Stimulated activated CD8-positive, alpha-beta memory T cell treated with anti-CD3 and anti-CD28 coated beads, Interleukin-12 subunit alpha, Interleukin-12 subunit beta, amount 100 ng/mL, for 24 hours (primary cell): ENCODE data around the gene DLGAP3.

ENCODE experiments used
- DNase-seq: peaks from one replicate; pipeline ENCODE4 v3.0.0-alpha.2; 2020; ENCODE audit errors: extremely low read depth

The DLGAP3 gene

GRCh38 chr1:34865573-34865972 lies 63.9 kb downstream of the DLGAP3 start:
- DNase-seq, result no peak

- no peak for DNase-seq
These were observed 64.7 kb downstream of the DLGAP3 start for GRCh38 chr1:34864759-34865158.

GRCh38 chr1:34863501-34863900 lies 65.9 kb downstream of the DLGAP3 start:
- no peak for DNase-seq

GRCh38 chr1:34859446-34860200 lies 69.8 kb downstream of the DLGAP3 start, which contains the start of gene SMIM12:
Gene SMIM12, minus strand, starts transcription at chr1:34859749. Its CDS starts 3,772 bp downstream, at chr1:34855977.
- DNase-seq, result peak; percentile 80

- DNase-seq, result no peak
These were observed 70.5 kb downstream of the DLGAP3 start for GRCh38 chr1:34858901-34859445.

- no peak for DNase-seq
These were observed 72.8 kb downstream of the DLGAP3 start for GRCh38 chr1:34856697-34857096.

- DNase-seq, result peak; percentile 70
These were observed 76.7 kb downstream of the DLGAP3 start for GRCh38 chr1:34852677-34853217.

- DNase-seq, result no peak
These were observed 77.9 kb downstream of the DLGAP3 start for GRCh38 chr1:34851431-34852105.

GRCh38 chr1:34850382-34850781 lies 79.1 kb downstream of the DLGAP3 start:
- DNase-seq, result no peak

- no peak for DNase-seq
These were observed 82.4 kb downstream of the DLGAP3 start for GRCh38 chr1:34847094-34847493.

- DNase-seq, result no peak
These were observed 83.2 kb downstream of the DLGAP3 start for GRCh38 chr1:34846265-34846664.

- no peak for DNase-seq
These were observed 84.1 kb downstream of the DLGAP3 start for GRCh38 chr1:34845131-34845901.

GRCh38 chr1:34844252-34844634 lies 85.2 kb downstream of the DLGAP3 start:
- no peak for DNase-seq

GRCh38 chr1:34843392-34844251 lies 85.8 kb downstream of the DLGAP3 start:
- no peak for DNase-seq

- no peak for DNase-seq
These were observed 86.5 kb downstream of the DLGAP3 start for GRCh38 chr1:34842952-34843371.

GRCh38 chr1:34842073-34842472 lies 87.4 kb downstream of the DLGAP3 start:
- DNase-seq, result no peak

- no peak for DNase-seq
These were observed 89.0 kb downstream of the DLGAP3 start for GRCh38 chr1:34840426-34840825.

- no peak for DNase-seq
These were observed 89.7 kb downstream of the DLGAP3 start for GRCh38 chr1:34839526-34840305.

GRCh38 chr1:34833711-34834110 lies 95.7 kb downstream of the DLGAP3 start:
- no peak for DNase-seq

- DNase-seq, result no peak
These were observed 97.7 kb downstream of the DLGAP3 start for GRCh38 chr1:34831721-34832246.
